COR-L47 (cell line): Measurements from ENCODE around the gene MARCO.
"Not testable (repeated sequence)": the region's sequence is repeated elsewhere in the genome, so short reads cannot be mapped to it uniquely, and the experiment has no call there.

Experiments used
- DNase-seq: peaks from one replicate; lab custom pipeline; 2025; lab: John Stamatoyannopoulos, UW

MARCO gene

GRCh38 chr2:118932949-118933348 lies 9.0 kb upstream of the MARCO start:
- no peak for DNase-seq

- DNase-seq = no peak
Observed at GRCh38 chr2:118936306-118936705, 5.7 kb upstream of the MARCO start.

GRCh38 chr2:118936936-118937335 lies 5.1 kb upstream of the MARCO start:
- DNase-seq = no peak

GRCh38 chr2:118937817-118938216 lies 4.2 kb upstream of the MARCO start:
- no peak for DNase-seq

GRCh38 chr2:118939994-118940393 lies 2.0 kb upstream of the MARCO start:
- no peak for DNase-seq

GRCh38 chr2:118940486-118941120 lies 1.4 kb upstream of the MARCO start:
- no peak for DNase-seq

GRCh38 chr2:118943286-118943685 lies 1.3 kb downstream of the MARCO start:
- no peak for DNase-seq

GRCh38 chr2:118945881-118946280 lies 3.9 kb downstream of the MARCO start:
- no peak for DNase-seq

- not testable (repeated sequence) for DNase-seq
Observed at GRCh38 chr2:118948266-118948665, 6.3 kb downstream of the MARCO start.

GRCh38 chr2:118954297-118955060 lies 12.5 kb downstream of the MARCO start:
- no peak for DNase-seq

GRCh38 chr2:118965737-118966136 lies 23.7 kb downstream of the MARCO start:
- DNase-seq = no peak

- no peak for DNase-seq
Observed at GRCh38 chr2:118967124-118967880, 25.3 kb downstream of the MARCO start.

- no peak for DNase-seq
Observed at GRCh38 chr2:118968042-118968441, 26.0 kb downstream of the MARCO start.

- no peak for DNase-seq
Observed at GRCh38 chr2:118968961-118969733, 27.2 kb downstream of the MARCO start.

GRCh38 chr2:118969734-118970395 lies 27.9 kb downstream of the MARCO start:
- DNase-seq = no peak

- no peak for DNase-seq
Observed at GRCh38 chr2:118970396-118971135, 28.6 kb downstream of the MARCO start.

- no peak for DNase-seq
Observed at GRCh38 chr2:118971245-118972122, 29.5 kb downstream of the MARCO start.

- DNase-seq = no peak
Observed at GRCh38 chr2:118973542-118973951, 31.6 kb downstream of the MARCO start.

GRCh38 chr2:118974103-118974993 lies 32.4 kb downstream of the MARCO start:
- no peak for DNase-seq
